Vagina (tissue), 2 donors: ENCODE results near the gene GPR31. TPM values are rescaled to one million over a fixed set of nuclear protein-coding genes. Genes with fewer than 3 reads are reported as not detected.

Experiments
- DNase-seq, 2 donors: peaks; one replicate each; pipeline ENCODE4 v3.0.0-alpha.2; 2017; ENCODE audit errors: extremely low spot score in 2 of 2
- H3K27ac ChIP-seq: fragments of 200-600 bp; sonication (generic); one replicate; pipeline ENCODE4 v1.5.1; 2019
- H3K27me3 ChIP-seq: fragments of 200-600 bp; sonication (generic); one replicate; pipeline ENCODE4 v1.5.1; 2019
- H3K36me3 ChIP-seq, 2 donors: fragments of 200-600 bp; sonication (generic); one replicate each; pipeline ENCODE4 v1.5.1; 2017 to 2019
- H3K4me1 ChIP-seq: fragments of 200-600 bp; sonication (generic); one replicate; pipeline ENCODE4 v1.5.1; 2019
- H3K4me3 ChIP-seq, 2 donors: fragments of 200-600 bp; sonication (generic); 1 replicate in 1 of 2; 2 replicates in 1 of 2; pipeline ENCODE4 v1.5.1; 2016 to 2019
- H3K9me3 ChIP-seq: fragments of 200-600 bp; sonication (generic); one replicate; pipeline ENCODE4 v1.5.1; 2019
- CTCF ChIP-seq, 3 experiments: fragments of 450-650 bp in 2 of 3; fragments of 200-600 bp in 1 of 3; sonication (generic) in 1 of 3; IDR thresholded peaks; one replicate each; pipeline ENCODE4 v1.5.1; 2017 to 2019; ENCODE audit warnings: antibody characterized with exemption in 3 of 3, mild to moderate bottlenecking in 2 of 3, moderate library complexity in 2 of 3
- POLR2A ChIP-seq, 2 donors: fragments of 450-650 bp; IDR thresholded peaks; one replicate each; pipeline ENCODE4 v1.6.1; 2017; ENCODE audit warnings: antibody characterized with exemption in 2 of 2, mild to moderate bottlenecking in 2 of 2, moderate library complexity in 2 of 2
- POLR2AphosphoS5 ChIP-seq, 2 donors: sonication (generic); formaldehyde crosslinking; IDR thresholded peaks; one replicate each; pipeline ENCODE4 v1.9.0; 2017; ENCODE audit warnings: antibody characterized with exemption in 2 of 2, mild to moderate bottlenecking in 2 of 2, low read depth in 1 of 2; ENCODE audit not compliant: insufficient read depth in 1 of 2
- intact Hi-C: fragments of 100-400 bp; cut with DNase I; formaldehyde crosslinking; loops from one replicate; pipeline ENCODE4 v1.15.1; 2023
- total RNA-seq: library from RNA; depleted of rRNA; stranded (reverse); fragments of >200 nt; gene quantifications from one replicate; pipeline ENCODE4 v1.2.3, GENCODE V29; 2016

GPR31 gene
- total RNA-seq, 1 donor from 2014 or later, result not detected

DNA sequence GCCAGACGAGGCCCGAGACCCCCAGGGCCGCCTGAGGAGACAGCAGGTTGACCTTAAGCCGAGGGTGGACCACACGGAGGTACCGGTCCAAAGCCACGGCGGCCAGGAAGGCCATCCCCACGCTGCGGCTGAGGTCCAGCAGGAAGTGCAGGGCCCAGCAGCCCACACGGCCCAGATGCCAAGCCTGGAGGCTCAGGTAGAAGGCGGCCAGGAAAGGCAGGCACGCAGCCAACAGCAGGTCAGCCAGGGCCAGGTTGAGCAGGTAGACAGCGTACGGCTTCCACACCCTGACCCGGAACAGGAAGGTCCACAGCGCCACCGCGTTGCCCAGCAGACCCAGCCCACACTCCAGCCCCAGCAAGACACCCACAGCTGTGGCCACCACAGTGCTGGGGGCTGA, 366 bp downstream of the GPR31 start:
- Histone ChIP-seq H3K27ac (no peak overlapping the region), H3K27me3 (no peaks in the 10 kb centered on the region), H3K36me3 (no peaks in the 10 kb centered on the region), H3K9me3 (no peaks in the 10 kb centered on the region), H3K4me3 (no peak overlapping the region), H3K4me1 (no peaks in the 10 kb centered on the region)
- intact Hi-C loops, result no loop called here
- no peak for DNase-seq
- TF ChIP-seq POLR2AphosphoS5 (IDR thresholded peaks at IDR 0.05; ENCODE audit: insufficient read depth in 1 of 2, low read depth in 1 of 2) (no peak), CTCF (IDR thresholded peaks at IDR 0.05) (no peak), POLR2A (IDR thresholded peaks at IDR 0.05) (no peak)

GRCh38 chr6:167154895-167155294, 2.9 kb downstream of the GPR31 start:
- Histone ChIP-seq H3K4me1 (no peaks in the 10 kb centered on the region), H3K27me3 (no peaks in the 10 kb centered on the region), H3K27ac (no peak overlapping the region), H3K9me3 (no peaks in the 10 kb centered on the region), H3K4me3 (no peak overlapping the region), H3K36me3 (no peaks in the 10 kb centered on the region)
- TF ChIP-seq POLR2A (IDR thresholded peaks at IDR 0.05) (no peak), CTCF (IDR thresholded peaks at IDR 0.05) (no peak), POLR2AphosphoS5 (IDR thresholded peaks at IDR 0.05; ENCODE audit: insufficient read depth in 1 of 2, low read depth in 1 of 2) (no peak)
- intact Hi-C loops, result no loop called here
- DNase-seq, result no peak

GRCh38 chr6:167154291-167154690, 3.5 kb downstream of the GPR31 start:
- no peaks in the 10 kb centered on the region for H3K36me3 ChIP-seq
- no peaks in the 10 kb centered on the region for H3K27me3 ChIP-seq
- H3K9me3 ChIP-seq, result no peaks in the 10 kb centered on the region
- no peak for TF ChIP-seq CTCF (IDR thresholded peaks at IDR 0.05)
- no peak for TF ChIP-seq POLR2A (IDR thresholded peaks at IDR 0.05)
- TF ChIP-seq POLR2AphosphoS5 (IDR thresholded peaks at IDR 0.05; ENCODE audit: insufficient read depth in 1 of 2, low read depth in 1 of 2), result no peak
- no peaks in the 10 kb centered on the region for H3K4me1 ChIP-seq
- no peak overlapping the region for H3K27ac ChIP-seq
- DNase-seq, result no peak
- intact Hi-C loops, result no loop called here
- H3K4me3 ChIP-seq, result no peak overlapping the region

GRCh38 chr6:167153521-167153959, 4.2 kb downstream of the GPR31 start:
- TF ChIP-seq CTCF (IDR thresholded peaks at IDR 0.05) (no peak), POLR2AphosphoS5 (IDR thresholded peaks at IDR 0.05; ENCODE audit: insufficient read depth in 1 of 2, low read depth in 1 of 2) (no peak), POLR2A (IDR thresholded peaks at IDR 0.05) (no peak)
- H3K4me3 ChIP-seq, result no peak overlapping the region
- no peaks in the 10 kb centered on the region for H3K36me3 ChIP-seq
- no peak overlapping the region for H3K27ac ChIP-seq
- intact Hi-C loops, result no loop called here
- DNase-seq, result no peak
- H3K9me3 ChIP-seq, result no peaks in the 10 kb centered on the region
- H3K27me3 ChIP-seq, result no peaks in the 10 kb centered on the region
- no peaks in the 10 kb centered on the region for H3K4me1 ChIP-seq

- no peaks in the 10 kb centered on the region for H3K36me3 ChIP-seq
- intact Hi-C loops, result no loop called here
- H3K9me3 ChIP-seq, result no peaks in the 10 kb centered on the region
- H3K27me3 ChIP-seq, result no peaks in the 10 kb centered on the region
- no peak overlapping the region for H3K27ac ChIP-seq
- no peak for DNase-seq
- no peak overlapping the region for H3K4me3 ChIP-seq
- H3K4me1 ChIP-seq, result no peaks in the 10 kb centered on the region
- TF ChIP-seq POLR2AphosphoS5 (IDR thresholded peaks at IDR 0.05; ENCODE audit: insufficient read depth in 1 of 2, low read depth in 1 of 2), result no peak
- no peak for TF ChIP-seq POLR2A (IDR thresholded peaks at IDR 0.05)
- TF ChIP-seq CTCF (IDR thresholded peaks at IDR 0.05), result no peak
These were observed 4.9 kb downstream of the GPR31 start for GRCh38 chr6:167152862-167153261.
